A549 (cell line): ENCODE data around the gene TDRD9. TPM values are rescaled to one million over a fixed set of nuclear protein-coding genes. Genes with fewer than 3 reads are reported as not detected.
"Not testable (repeated sequence)": the region's sequence is repeated elsewhere in the genome, so short reads cannot be mapped to it uniquely, and the experiment has no call there.

Experiments
- ATAC-seq, 2 experiments: fragments of 200-7000 bp in 1 of 2; fragments of >200 bp in 1 of 2; cut with Nextera tagmentation in 1 of 2; cut with Tn5 transposase in 1 of 2; 3 replicates each; pipeline versions ENCODE4 v1.8.0 to v1.9.1; 2018 to 2020; ENCODE audit warnings: mild to moderate bottlenecking in 1 of 2, moderate library complexity in 1 of 2
- CTCF ChIA-PET: fragments of 300-600 bp; sonication (Branson Sonifier 250); formaldehyde crosslinking; extraction: SDS; loops from one replicate; lab custom pipeline; 2021; ENCODE audit warnings: antibody characterized with exemption, inconsistent platforms; lab: Yijun Ruan, JAX
- POLR2A ChIA-PET: fragments of 350-600 bp; formaldehyde crosslinking; extraction: SDS; loops from one replicate; lab custom pipeline; 2021; ENCODE audit warnings: antibody characterized with exemption, inconsistent platforms; lab: Yijun Ruan, JAX
- DNase-seq, 2 experiments: peaks; one replicate each; pipeline versions ENCODE4 v3.0.0 to v3.0.0-alpha.2; 2011 to 2016; ENCODE audit warnings: low read depth in 1 of 2, low spot score in 1 of 2
- FAIRE-seq: peaks from 2 replicates; lab custom pipeline; 2011; peaks lifted over from hg19 to GRCh38; lab: Jason Lieb, UNC
- H3K27ac ChIP-seq, 2 experiments: fragments of >200 bp; sonication (Bioruptor Twin); formaldehyde crosslinking; 3 replicates each; pipeline ENCODE4 v1.5.1; 2016 to 2017
- H3K4me1 ChIP-seq: fragments of >200 bp; sonication (Bioruptor Twin); formaldehyde crosslinking; 3 replicates; pipeline ENCODE4 v1.6.1; 2016
- H3K4me2 ChIP-seq: fragments of >200 bp; sonication (Bioruptor Twin); formaldehyde crosslinking; 3 replicates; pipeline ENCODE4 v1.6.1; 2016
- H3K4me3 ChIP-seq: fragments of >200 bp; sonication (Bioruptor Twin); formaldehyde crosslinking; 3 replicates; pipeline ENCODE4 v1.5.1; 2016
- H3K9me3 ChIP-seq: fragments of >200 bp; sonication (Bioruptor Twin); formaldehyde crosslinking; 3 replicates; pipeline ENCODE4 v1.6.1; 2016
- CEBPB ChIP-seq, 2 experiments: fragments of >200 bp in 1 of 2; sonication (Bioruptor Twin) in 1 of 2; formaldehyde crosslinking in 1 of 2; IDR thresholded peaks; 2 replicates each; pipeline ENCODE4 v1.6.1; 2012 to 2016
- EHMT2 ChIP-seq: fragments of 200-600 bp; sonication (generic); IDR thresholded peaks from 2 replicates; pipeline ENCODE4 v1.6.1; 2016; ENCODE audit warnings: antibody characterized with exemption, low read depth, mild to moderate bottlenecking, moderate library complexity
- ESRRA ChIP-seq: fragments of 150-350 bp; IDR thresholded peaks from 2 replicates; pipeline ENCODE4 v1.6.1; 2014; ENCODE audit warnings: mild to moderate bottlenecking, low read length, borderline replicate concordance
- FOSB ChIP-seq: fragments of 250-450 bp; sonication (Bioruptor Pico); IDR thresholded peaks from 2 replicates; pipeline ENCODE4 v1.5.0; 2020; ENCODE audit warnings: mild to moderate bottlenecking, moderate library complexity
- HOXA7 ChIP-seq: fragments of 250-450 bp; sonication (Bioruptor Pico); IDR thresholded peaks from 2 replicates; pipeline ENCODE4 v1.5.0; 2020; ENCODE audit warnings: mild to moderate bottlenecking, moderate library complexity
- JUNB ChIP-seq: fragments of >200 bp; sonication (Bioruptor Twin); formaldehyde crosslinking; IDR thresholded peaks from 2 replicates; pipeline ENCODE4 v1.6.1; 2016
- POLR2A ChIP-seq: IDR thresholded peaks from 2 replicates; pipeline ENCODE4 v1.6.1; 2012; ENCODE audit warnings: mild to moderate bottlenecking, low read length
- RARB ChIP-seq: fragments of 250-450 bp; sonication (Bioruptor Pico); IDR thresholded peaks from 2 replicates; pipeline ENCODE4 v1.8.0; 2021; ENCODE audit warnings: mild to moderate bottlenecking, moderate library complexity
- RCOR1 ChIP-seq: fragments of 150-350 bp; IDR thresholded peaks from 2 replicates; pipeline ENCODE4 v1.6.1; 2014; ENCODE audit warnings: antibody characterized with exemption, low read length, low read depth
- RFX5 ChIP-seq: fragments of 450-650 bp; IDR thresholded peaks from 2 replicates; pipeline ENCODE4 v1.7.1; 2014; ENCODE audit warnings: antibody characterized with exemption, mild to moderate bottlenecking, moderate library complexity
- RNF2 ChIP-seq: fragments of 200-600 bp; sonication (generic); IDR thresholded peaks from 2 replicates; pipeline ENCODE4 v1.6.1; 2016; ENCODE audit warnings: low read depth, mild to moderate bottlenecking, antibody characterized with exemption, moderate library complexity, borderline replicate concordance
- SMC3 ChIP-seq: fragments of >200 bp; sonication (Bioruptor Twin); formaldehyde crosslinking; IDR thresholded peaks from 3 replicates; pipeline ENCODE4 v1.6.1; 2018; ENCODE audit warnings: inconsistent platforms
- TFCP2L1 ChIP-seq: fragments of 250-450 bp; sonication (Bioruptor Pico); IDR thresholded peaks from 2 replicates; pipeline ENCODE4 v1.5.0; 2021; ENCODE audit warnings: mild to moderate bottlenecking
- ZC3H11A ChIP-seq: fragments of 450-650 bp; IDR thresholded peaks from 2 replicates; pipeline ENCODE4 v1.6.1; 2014; ENCODE audit warnings: antibody characterized with exemption, mild to moderate bottlenecking
- WGBS: methylation state at CpG from one replicate; pipeline ENCODE4 v1.1.6; 2017; ENCODE audit errors: missing lambda C conversion rate; 5-methylcytosine and 5-hydroxymethylcytosine counted together
- polyA plus RNA-seq, 4 experiments: library from polyadenylated mRNA; depleted of rRNA in 3 of 4; stranded (reverse); fragments of >200 nt; fragmentation: RNase III in 1 of 4; extraction: RNeasy Plus Mini Kit Qiagen cat#74134 plus additional on column Dnase treatment in 1 of 4; gene quantifications; 2 replicates in 3 of 4; 3 replicates in 1 of 4; pipeline ENCODE4 v1.2.3, GENCODE V29; 2011 to 2017
- TF ChIP-seq, protein P1 (sequence below): fragments of >200 bp; sonication (Bioruptor Twin); formaldehyde crosslinking; IDR thresholded peaks from 3 replicates; pipeline ENCODE4 v1.5.1; 2016
- TF ChIP-seq, protein P2 (sequence below): fragments of 250-450 bp; sonication (Bioruptor Pico); IDR thresholded peaks from 2 replicates; pipeline ENCODE4 v1.5.0; 2021; ENCODE audit warnings: mild to moderate bottlenecking, moderate library complexity, borderline replicate concordance
- TF ChIP-seq, protein P3 (sequence below): IDR thresholded peaks from 2 replicates; pipeline ENCODE4 v1.6.1; 2012

Gene TDRD9
- polyA plus RNA-seq, 2 of the 4 experiments (the other 2 are of a cell fraction), result 0.04 TPM; not detected in 1

DNA sequence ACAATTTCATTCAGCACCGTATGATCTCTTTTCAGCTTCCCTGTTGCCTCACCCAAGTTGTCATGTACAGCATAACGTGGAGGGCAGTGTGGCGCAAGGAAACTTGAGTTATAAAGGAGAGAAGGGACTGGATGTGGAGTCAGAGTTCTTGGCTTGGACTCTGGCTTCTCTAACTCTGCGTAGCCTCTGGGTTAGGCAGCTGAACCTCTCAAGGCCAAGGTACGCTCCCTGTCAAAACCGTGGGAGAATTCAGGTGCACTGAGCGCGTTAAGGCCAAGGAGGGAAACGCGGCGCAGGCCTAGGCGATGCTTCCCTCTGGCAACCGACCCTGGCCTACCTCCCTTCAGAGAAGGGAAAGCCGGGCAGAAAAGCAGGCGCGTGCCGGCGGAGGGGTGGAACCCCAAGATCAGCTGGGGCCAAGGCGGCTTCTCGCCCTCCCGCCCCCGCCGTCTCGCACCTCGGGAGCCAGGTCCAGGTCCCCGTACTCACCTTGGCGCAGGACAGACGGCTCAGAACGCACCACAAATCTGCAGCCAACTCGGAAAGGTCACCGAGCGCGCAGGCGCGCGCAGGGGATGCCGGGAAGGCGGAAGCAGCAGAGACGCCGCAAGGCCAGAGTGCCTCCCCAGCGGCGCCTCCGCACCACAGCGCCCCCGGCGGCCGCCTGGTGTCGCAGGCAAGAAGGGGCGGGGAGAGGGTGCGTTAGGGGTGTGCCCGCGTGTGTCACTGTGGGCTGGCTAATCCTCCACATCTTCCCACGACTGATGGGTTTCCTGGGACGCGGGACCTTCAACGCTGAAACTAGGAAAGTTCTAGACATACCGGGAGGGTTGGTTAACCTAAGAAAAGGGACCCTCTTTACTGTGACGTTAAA, 7.0 kb upstream of the TDRD9 start (continued):
- no peak for TF ChIP-seq ESRRA
- no peak for TF ChIP-seq RFX5
- TF ChIP-seq, protein P1, sequence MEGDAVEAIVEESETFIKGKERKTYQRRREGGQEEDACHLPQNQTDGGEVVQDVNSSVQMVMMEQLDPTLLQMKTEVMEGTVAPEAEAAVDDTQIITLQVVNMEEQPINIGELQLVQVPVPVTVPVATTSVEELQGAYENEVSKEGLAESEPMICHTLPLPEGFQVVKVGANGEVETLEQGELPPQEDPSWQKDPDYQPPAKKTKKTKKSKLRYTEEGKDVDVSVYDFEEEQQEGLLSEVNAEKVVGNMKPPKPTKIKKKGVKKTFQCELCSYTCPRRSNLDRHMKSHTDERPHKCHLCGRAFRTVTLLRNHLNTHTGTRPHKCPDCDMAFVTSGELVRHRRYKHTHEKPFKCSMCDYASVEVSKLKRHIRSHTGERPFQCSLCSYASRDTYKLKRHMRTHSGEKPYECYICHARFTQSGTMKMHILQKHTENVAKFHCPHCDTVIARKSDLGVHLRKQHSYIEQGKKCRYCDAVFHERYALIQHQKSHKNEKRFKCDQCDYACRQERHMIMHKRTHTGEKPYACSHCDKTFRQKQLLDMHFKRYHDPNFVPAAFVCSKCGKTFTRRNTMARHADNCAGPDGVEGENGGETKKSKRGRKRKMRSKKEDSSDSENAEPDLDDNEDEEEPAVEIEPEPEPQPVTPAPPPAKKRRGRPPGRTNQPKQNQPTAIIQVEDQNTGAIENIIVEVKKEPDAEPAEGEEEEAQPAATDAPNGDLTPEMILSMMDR, result peak; percentile 90
- no peak for TF ChIP-seq JUNB
- TF ChIP-seq POLR2A, result peak; percentile 80
- no peak for TF ChIP-seq TFCP2L1 (CRISPR knock-in tag)
- no peak for TF ChIP-seq RCOR1
- TF ChIP-seq, protein P2, sequence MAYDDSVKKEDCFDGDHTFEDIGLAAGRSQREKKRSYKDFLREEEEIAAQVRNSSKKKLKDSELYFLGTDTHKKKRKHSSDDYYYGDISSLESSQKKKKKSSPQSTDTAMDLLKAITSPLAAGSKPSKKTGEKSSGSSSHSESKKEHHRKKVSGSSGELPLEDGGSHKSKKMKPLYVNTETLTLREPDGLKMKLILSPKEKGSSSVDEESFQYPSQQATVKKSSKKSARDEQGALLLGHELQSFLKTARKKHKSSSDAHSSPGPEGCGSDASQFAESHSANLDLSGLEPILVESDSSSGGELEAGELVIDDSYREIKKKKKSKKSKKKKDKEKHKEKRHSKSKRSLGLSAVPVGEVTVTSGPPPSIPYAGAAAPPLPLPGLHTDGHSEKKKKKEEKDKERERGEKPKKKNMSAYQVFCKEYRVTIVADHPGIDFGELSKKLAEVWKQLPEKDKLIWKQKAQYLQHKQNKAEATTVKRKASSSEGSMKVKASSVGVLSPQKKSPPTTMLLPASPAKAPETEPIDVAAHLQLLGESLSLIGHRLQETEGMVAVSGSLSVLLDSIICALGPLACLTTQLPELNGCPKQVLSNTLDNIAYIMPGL (CRISPR knock-in tag), result no peak; the same call in 1 of the 2 replicates
- TF ChIP-seq CEBPB (IDR thresholded peaks at IDR 0.05), result no peak
- no peak for TF ChIP-seq RARB (CRISPR knock-in tag)
- no peak for TF ChIP-seq EHMT2

DNA sequence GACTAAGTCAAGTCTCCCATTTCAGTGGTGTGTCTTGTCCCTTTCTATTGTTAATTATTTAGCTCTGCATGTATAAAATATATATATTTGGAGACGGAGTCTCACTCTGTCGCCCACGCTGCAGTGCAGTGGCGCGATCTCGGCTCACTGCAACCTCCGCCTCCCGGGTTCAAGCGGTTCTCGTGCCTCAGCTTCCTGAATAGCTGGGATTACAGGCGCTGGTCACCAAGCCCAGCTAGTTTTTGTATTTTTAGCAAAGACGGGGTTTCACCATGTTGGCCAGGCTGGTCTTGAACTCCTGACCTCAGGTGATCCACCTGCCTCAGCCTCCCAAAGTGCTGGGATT, 6.4 kb upstream of the TDRD9 start:
- H3K27ac ChIP-seq, result peak overlapping the region in 1 of 2 experiments; percentile 70; a peak in 3 of 6 replicates
- H3K4me1 ChIP-seq, H3K9me3 ChIP-seq, DNase-seq, FAIRE-seq, ATAC-seq, POLR2A ChIA-PET: not testable (repeated sequence)
- CTCF ChIA-PET, result interaction anchor here (0.6 to 8.5 kb wide), 20 partner anchors 10 to 349 kb away, joined by 3 to 69 read pairs (median 4); partner anchors contain the start of gene RD3L
- H3K4me2 ChIP-seq, result peak overlapping the region; percentile 71
- 35% methylated on average over 12 of the region's 12 CpGs for WGBS
- H3K4me3 ChIP-seq, result peak overlapping the region; percentile 63

DNA sequence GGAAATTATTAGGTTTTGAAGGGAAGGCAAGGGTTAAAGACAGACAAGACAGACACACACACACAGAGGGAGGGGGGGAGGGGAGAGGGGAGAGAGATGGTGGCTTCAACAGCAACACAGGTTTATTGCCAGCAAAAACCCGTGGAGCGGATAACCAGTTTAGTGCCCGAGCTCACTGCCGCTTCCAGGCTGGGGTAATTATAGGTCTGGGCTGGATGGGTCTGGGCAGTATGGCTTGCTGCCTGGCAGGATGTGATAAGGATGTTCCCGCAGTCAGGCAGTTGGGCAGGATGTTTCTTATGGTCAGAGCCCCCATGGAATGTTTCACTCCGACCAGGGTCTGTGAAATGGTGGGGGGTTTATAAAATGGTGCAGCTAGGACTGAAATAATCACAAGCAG, 4.4 kb upstream of the TDRD9 start:
- H3K4me3 ChIP-seq, result no peak overlapping the region
- no peak overlapping the region for H3K27ac ChIP-seq
- DNase-seq (no peak), FAIRE-seq (no peak), ATAC-seq (no peak)
- POLR2A ChIA-PET, result no interaction called here
- 68% methylated on average over 6 of the region's 6 CpGs for WGBS
- peaks cover 10% of the 10 kb centered on the region for H3K4me1 ChIP-seq
- TF ChIP-seq RARB (CRISPR knock-in tag) (no peak), SMC3 (no peak), ZC3H11A (no peak), HOXA7 (CRISPR knock-in tag) (no peak)
- TF ChIP-seq, protein P3, sequence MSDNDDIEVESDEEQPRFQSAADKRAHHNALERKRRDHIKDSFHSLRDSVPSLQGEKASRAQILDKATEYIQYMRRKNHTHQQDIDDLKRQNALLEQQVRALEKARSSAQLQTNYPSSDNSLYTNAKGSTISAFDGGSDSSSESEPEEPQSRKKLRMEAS, result no peak
- no peak overlapping the region for H3K4me2 ChIP-seq
- no peaks in the 10 kb centered on the region for H3K9me3 ChIP-seq
- CTCF ChIA-PET, result interaction anchor here (8.4 to 8.5 kb wide), 2 partner anchors 14 to 23 kb away, joined by 45 to 69 read pairs; no protein-coding TSS in a partner anchor

DNA sequence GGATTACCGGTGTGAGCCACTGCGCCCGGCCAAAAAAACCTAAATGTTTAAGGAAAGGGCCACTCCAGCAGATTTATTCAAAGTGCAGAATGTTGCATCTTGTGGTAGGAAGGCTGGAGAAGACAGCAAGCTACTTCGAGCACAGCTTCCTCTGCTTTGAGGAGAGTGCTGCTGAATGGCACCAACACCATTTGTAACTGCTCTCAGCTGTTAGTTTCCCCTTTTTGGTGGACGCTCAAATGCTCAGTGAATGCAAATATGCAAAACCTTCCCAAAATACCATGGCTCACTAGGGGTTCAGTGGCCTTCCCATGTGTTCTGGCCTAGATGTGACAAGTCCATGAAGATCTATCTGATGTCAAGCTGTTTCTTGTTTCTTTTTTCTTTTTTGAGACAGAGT, 2.9 kb upstream of the TDRD9 start:
- no peak overlapping the region for H3K27ac ChIP-seq
- 81% methylated on average over 5 of the region's 5 CpGs for whole genome bisulfite sequencing
- FAIRE-seq (no peak), ATAC-seq (no peak), DNase-seq (no peak)
- CTCF ChIA-PET, result interaction anchor here (1.5 to 8.5 kb wide), 3 partner anchors 16 to 31 kb away, joined by 3 to 69 read pairs (median 3); no protein-coding TSS in a partner anchor
- no peak overlapping the region for H3K4me2 ChIP-seq
- TF ChIP-seq FOSB (CRISPR knock-in tag), result no peak
- TF ChIP-seq, protein P2 (CRISPR knock-in tag), result no peak
- TF ChIP-seq RFX5, result no peak
- TF ChIP-seq RNF2, result no peak
- no peaks in the 10 kb centered on the region; the same call in 2 of the 3 replicates for H3K4me1 ChIP-seq
- POLR2A ChIA-PET, result no interaction called here
- H3K9me3 ChIP-seq, result no peaks in the 10 kb centered on the region
- H3K4me3 ChIP-seq, result no peak overlapping the region
